MCF 10A (cell line): ENCODE data around the gene OPN5. TPM values are rescaled to one million over a fixed set of nuclear protein-coding genes. Genes with fewer than 3 reads are reported as not detected.

Experiments used
- BruUV-seq: library from RNA; stranded (reverse); fragments of 400-500 nt; replicated peaks from 2 replicates; lab custom pipeline; 2021; lab: Mats Ljungman, UMichigan
- CTCF ChIA-PET: fragments of 300-600 bp; sonication (Branson Sonifier 250); formaldehyde crosslinking; extraction: SDS; loops from one replicate; lab custom pipeline; 2021; ENCODE audit warnings: antibody characterized with exemption, inconsistent platforms; lab: Yijun Ruan, JAX
- POLR2A ChIA-PET: fragments of 300-600, 350-650 bp; sonication (Branson Sonifier 250); formaldehyde crosslinking; extraction: SDS; loops from one replicate; lab custom pipeline; 2020; ENCODE audit warnings: antibody characterized with exemption, inconsistent platforms; lab: Yijun Ruan, JAX
- DNase-seq: peaks from one replicate; pipeline ENCODE4 v3.0.0-alpha.2; 2018; ENCODE audit not compliant: unreplicated experiment
- H3K27ac Mint-ChIP-seq: one replicate; pipeline ENCODE4 v1.8.0; 2022; ENCODE audit warnings: mild to moderate bottlenecking, low read depth, mixed read lengths; ENCODE audit not compliant: unreplicated experiment
- H3K27me3 Mint-ChIP-seq: one replicate; pipeline ENCODE4 v1.8.0; 2022; ENCODE audit warnings: mixed read lengths; ENCODE audit not compliant: insufficient read depth, unreplicated experiment
- H3K36me3 Mint-ChIP-seq: one replicate; pipeline ENCODE4 v1.8.0; 2022; ENCODE audit warnings: mild to moderate bottlenecking, moderate library complexity, mixed read lengths; ENCODE audit not compliant: insufficient read depth, unreplicated experiment
- H3K4me1 Mint-ChIP-seq: one replicate; pipeline ENCODE4 v1.8.0; 2022; ENCODE audit warnings: mixed read lengths; ENCODE audit not compliant: insufficient read depth, unreplicated experiment
- H3K4me3 Mint-ChIP-seq: one replicate; pipeline ENCODE4 v1.8.0; 2022; ENCODE audit warnings: mild to moderate bottlenecking, moderate library complexity, mixed read lengths; ENCODE audit not compliant: unreplicated experiment
- H3K9me3 Mint-ChIP-seq: one replicate; pipeline ENCODE4 v1.8.0; 2022; ENCODE audit warnings: mixed read lengths; ENCODE audit not compliant: unreplicated experiment
- CTCF ChIP-seq: fragments of 200-600 bp; IDR thresholded peaks from one replicate; pipeline ENCODE4 v1.8.0; 2022; ENCODE audit warnings: antibody characterized with exemption, mild to moderate bottlenecking; ENCODE audit not compliant: unreplicated experiment
- intact Hi-C: fragments of 100-400 bp; cut with micrococcal nuclease; formaldehyde crosslinking; loops from 2 replicates; pipeline ENCODE4 v1.14.1; 2022
- total RNA-seq: library from RNA; stranded (reverse); gene quantifications from 2 replicates; pipeline ENCODE4 v1.2.3, GENCODE V29; 2022

Gene OPN5
- total RNA-seq, 1 experiment from 2014 or later, result not detected

GRCh38 chr6:47792216-47792733 lies 10.4 kb downstream of the OPN5 start:
- BruUV-seq, result no TSS peak
- no peak overlapping the region for H3K27ac Mint-ChIP-seq
- no peak for TF ChIP-seq CTCF
- peaks cover 16% of the 10 kb centered on the region for H3K4me1 Mint-ChIP-seq
- H3K9me3 Mint-ChIP-seq, result no peaks in the 10 kb centered on the region
- no peak for DNase-seq
- H3K36me3 Mint-ChIP-seq, result no peaks in the 10 kb centered on the region
- H3K4me3 Mint-ChIP-seq, result no peak overlapping the region
- H3K27me3 Mint-ChIP-seq, result no peaks in the 10 kb centered on the region
- intact Hi-C loops, result no loop called here
- POLR2A ChIA-PET, result interaction anchor here (0.7 kb wide), 1 partner anchor 455 kb away, joined by 3 read pairs; no protein-coding TSS in a partner anchor
- CTCF ChIA-PET, result interaction anchor here (0.5 to 1.9 kb wide), 3 partner anchors 149 to 1618 kb away, joined by 3 to 8 read pairs (median 5); no protein-coding TSS in a partner anchor

GRCh38 chr6:47794577-47795135 lies 12.8 kb downstream of the OPN5 start:
- POLR2A ChIA-PET, result no interaction called here
- no peak for TF ChIP-seq CTCF
- CTCF ChIA-PET, result interaction anchor here (0.6 to 1.7 kb wide), 3 partner anchors 14 to 1848 kb away, joined by 3 to 7 read pairs (median 5); no protein-coding TSS in a partner anchor
- Mint-ChIP-seq H3K9me3 (no peaks in the 10 kb centered on the region), H3K4me1 (no peaks in the 10 kb centered on the region), H3K27me3 (no peaks in the 10 kb centered on the region), H3K4me3 (no peak overlapping the region), H3K36me3 (no peaks in the 10 kb centered on the region), H3K27ac (no peak overlapping the region)
- no TSS peak for BruUV-seq
- DNase-seq, result no peak
- intact Hi-C loops, result no loop called here

- Mint-ChIP-seq H3K4me1 (no peaks in the 10 kb centered on the region), H3K27ac (no peak overlapping the region), H3K9me3 (no peaks in the 10 kb centered on the region), H3K36me3 (no peaks in the 10 kb centered on the region), H3K27me3 (no peaks in the 10 kb centered on the region), H3K4me3 (no peak overlapping the region)
- CTCF ChIA-PET, result interaction anchor here (0.6 to 2.0 kb wide), 4 partner anchors 14 to 1185 kb away, joined by 3 to 8 read pairs (median 4); no protein-coding TSS in a partner anchor
- intact Hi-C loops, result no loop called here
- DNase-seq, result no peak
- no peak for TF ChIP-seq CTCF
- POLR2A ChIA-PET, result no interaction called here
- no TSS peak for BruUV-seq
These were observed 20.2 kb downstream of the OPN5 start for GRCh38 chr6:47801984-47802383.

GRCh38 chr6:47804821-47805220 lies 23.0 kb downstream of the OPN5 start:
- H3K9me3 Mint-ChIP-seq, result no peaks in the 10 kb centered on the region
- H3K36me3 Mint-ChIP-seq, result no peaks in the 10 kb centered on the region
- POLR2A ChIA-PET, result no interaction called here
- BruUV-seq, result no TSS peak
- no peak for TF ChIP-seq CTCF
- no peaks in the 10 kb centered on the region for H3K27me3 Mint-ChIP-seq
- H3K27ac Mint-ChIP-seq, result no peak overlapping the region
- H3K4me1 Mint-ChIP-seq, result no peaks in the 10 kb centered on the region
- DNase-seq, result no peak
- H3K4me3 Mint-ChIP-seq, result no peak overlapping the region
- intact Hi-C loops, result no loop called here
- CTCF ChIA-PET, result interaction anchor here (0.6 kb wide), 1 partner anchor 1606 kb away, joined by 3 read pairs; no protein-coding TSS in a partner anchor
